Caco-2 (cell line): ENCODE measurements around the gene PPM1J. TPM values are rescaled to one million over a fixed set of nuclear protein-coding genes. Genes with fewer than 3 reads are reported as not detected.

Experiments
- BruUV-seq: library from RNA; stranded (reverse); fragments of 400-500 nt; replicated peaks from 2 replicates; lab custom pipeline; 2021; lab: Mats Ljungman, UMichigan
- CTCF ChIA-PET: fragments of 300-600 bp; sonication (Branson Sonifier 250); formaldehyde crosslinking; loops from one replicate; lab custom pipeline; 2022; ENCODE audit warnings: antibody characterized with exemption; lab: Charles Lee
- POLR2A ChIA-PET: fragments of 300-600 bp; sonication (Branson Sonifier 250); formaldehyde crosslinking; loops from one replicate; lab custom pipeline; 2022; ENCODE audit warnings: antibody characterized with exemption; lab: Charles Lee
- DNase-seq, 2 experiments: peaks; one replicate each; pipeline versions ENCODE4 v3.0.0 to v3.0.0-alpha.2; 2020 to 2022
- H3K27me3 ChIP-seq: replicated peaks from 2 replicates; pipeline ENCODE4 v1.6.0; 2011; ENCODE audit warnings: low read length; ENCODE audit not compliant: control insufficient read depth, insufficient read depth
- H3K36me3 ChIP-seq: 2 replicates; pipeline ENCODE4 v1.5.1; 2011; ENCODE audit warnings: low read length; ENCODE audit not compliant: control insufficient read depth, insufficient read depth
- H3K4me1 ChIP-seq: fragments of 250-450 bp; sonication (Bioruptor Pico); 2 replicates; pipeline ENCODE4 v1.5.1; 2020; ENCODE audit warnings: mild to moderate bottlenecking
- H3K4me3 ChIP-seq: 2 replicates; pipeline ENCODE4 v1.5.1; 2011; ENCODE audit warnings: low read depth, mild to moderate bottlenecking, control low read depth, low read length
- H3K9me3 ChIP-seq: fragments of 250-450 bp; sonication (Bioruptor Pico); 2 replicates; pipeline ENCODE4 v1.5.1; 2020; ENCODE audit warnings: mild to moderate bottlenecking, moderate library complexity
- H3K27ac Mint-ChIP-seq: one replicate; pipeline ENCODE4 v1.8.0; 2022; ENCODE audit warnings: mixed read lengths; ENCODE audit not compliant: unreplicated experiment
- H3K27me3 Mint-ChIP-seq: one replicate; pipeline ENCODE4 v1.8.0; 2022; ENCODE audit warnings: mixed read lengths; ENCODE audit not compliant: insufficient read depth, unreplicated experiment
- H3K36me3 Mint-ChIP-seq: one replicate; pipeline ENCODE4 v1.8.0; 2022; ENCODE audit warnings: mild to moderate bottlenecking, mixed read lengths; ENCODE audit not compliant: insufficient read depth, unreplicated experiment
- H3K4me1 Mint-ChIP-seq: one replicate; pipeline ENCODE4 v1.8.0; 2022; ENCODE audit warnings: low read depth, mixed read lengths; ENCODE audit not compliant: unreplicated experiment
- H3K4me3 Mint-ChIP-seq: one replicate; pipeline ENCODE4 v1.8.0; 2022; ENCODE audit warnings: mild to moderate bottlenecking, moderate library complexity, mixed read lengths; ENCODE audit not compliant: unreplicated experiment
- H3K9me3 Mint-ChIP-seq: one replicate; pipeline ENCODE4 v1.8.0; 2022; ENCODE audit warnings: mixed read lengths; ENCODE audit not compliant: unreplicated experiment
- CTCF ChIP-seq, 2 experiments: fragments of 200-600 bp in 1 of 2; IDR thresholded peaks; 1 replicate in 1 of 2; 2 replicates in 1 of 2; pipeline versions ENCODE4 v1.5.1 to v1.8.0; 2011 to 2022; ENCODE audit warnings: antibody characterized with exemption in 1 of 2, control low read depth in 1 of 2, inconsistent platforms in 1 of 2, low read depth in 1 of 2, low read length in 1 of 2, mild to moderate bottlenecking in 1 of 2, moderate library complexity in 1 of 2; ENCODE audit not compliant: insufficient read depth in 1 of 2, severe bottlenecking in 1 of 2, unreplicated experiment in 1 of 2
- intact Hi-C: fragments of 100-400 bp; cut with micrococcal nuclease; formaldehyde crosslinking; loops from one replicate; pipeline ENCODE4 v1.10.0; 2022; ENCODE audit not compliant: unreplicated experiment
- total RNA-seq: library from RNA; stranded (reverse); gene quantifications from 2 replicates; pipeline ENCODE4 v1.2.3, GENCODE V29; 2022

PPM1J gene
- total RNA-seq, 1 experiment from 2014 or later, result 1.5 TPM

- no TSS peak for BruUV-seq
- CTCF ChIA-PET, result interaction anchor here (1.2 kb wide), 1 partner anchor 295 kb away, joined by 3 read pairs; no protein-coding TSS in a partner anchor
- Mint-ChIP-seq H3K27me3 (no peaks in the 10 kb centered on the region), H3K9me3 (peaks cover 2% of the 10 kb centered on the region), H3K27ac (no peak overlapping the region), H3K4me3 (no peak overlapping the region), H3K4me1 (no peaks in the 10 kb centered on the region), H3K36me3 (no peaks in the 10 kb centered on the region)
- DNase-seq, result no peak
- intact Hi-C loops, result no loop called here
- H3K4me3 ChIP-seq, result no peak overlapping the region
- TF ChIP-seq CTCF (IDR thresholded peaks at IDR 0.05; ENCODE audit: insufficient read depth in 1 of 2, low read depth in 1 of 2, low read length in 1 of 2, severe bottlenecking in 1 of 2, unreplicated experiment in 1 of 2), result no peak
- H3K4me1 ChIP-seq, result no peaks in the 10 kb centered on the region
- H3K27me3 ChIP-seq, result no peaks in the 10 kb centered on the region
- no peaks in the 10 kb centered on the region for H3K9me3 ChIP-seq
- H3K36me3 ChIP-seq, result no peaks in the 10 kb centered on the region
- POLR2A ChIA-PET, result no interaction called here
These were observed 33.3 kb upstream of the PPM1J start for GRCh38 chr1:112748396-112748795.

- no TSS peak for BruUV-seq
- intact Hi-C loops, result no loop called here
- POLR2A ChIA-PET, result no interaction called here
These were observed 29.0 kb upstream of the PPM1J start for GRCh38 chr1:112744009-112744578.

More at GRCh38 chr1:112744009-112744578, 29.0 kb upstream of the PPM1J start:
- Histone ChIP-seq H3K9me3 (no peaks in the 10 kb centered on the region), H3K4me3 (no peak overlapping the region), H3K36me3 (no peaks in the 10 kb centered on the region), H3K27me3 (no peaks in the 10 kb centered on the region), H3K4me1 (no peaks in the 10 kb centered on the region)
- no peak overlapping the region for H3K4me3 Mint-ChIP-seq
- no peak overlapping the region for H3K27ac Mint-ChIP-seq
- no peak for TF ChIP-seq CTCF (IDR thresholded peaks at IDR 0.05; ENCODE audit: insufficient read depth in 1 of 2, low read depth in 1 of 2, low read length in 1 of 2, severe bottlenecking in 1 of 2, unreplicated experiment in 1 of 2)
- CTCF ChIA-PET, result no interaction called here
- no peaks in the 10 kb centered on the region for H3K9me3 Mint-ChIP-seq
- no peaks in the 10 kb centered on the region for H3K36me3 Mint-ChIP-seq
- no peaks in the 10 kb centered on the region for H3K4me1 Mint-ChIP-seq
- DNase-seq, result no peak
- H3K27me3 Mint-ChIP-seq, result no peaks in the 10 kb centered on the region
